Measurements from ENCODE around the gene RIC8B.

GRCh38 chr12:106897082-106897481 lies 122.6 kb downstream of the RIC8B start:
- TF ChIP-seq SP1 (IDR thresholded peaks at IDR 0.05) (no peak), ELF4 (IDR thresholded peaks at IDR 0.05) (no peak), SUZ12 (IDR thresholded peaks at IDR 0.05) (no peak), LEF1 (IDR thresholded peaks at IDR 0.05; ENCODE audit: borderline replicate concordance) (no peak), BHLHE40 (IDR thresholded peaks at IDR 0.05; ENCODE audit: borderline replicate concordance) (no peak), TARDBP (IDR thresholded peaks at IDR 0.05) (no peak), FOXK2 (IDR thresholded peaks at IDR 0.05) (no peak)
- TF ChIP-seq, protein P1, sequence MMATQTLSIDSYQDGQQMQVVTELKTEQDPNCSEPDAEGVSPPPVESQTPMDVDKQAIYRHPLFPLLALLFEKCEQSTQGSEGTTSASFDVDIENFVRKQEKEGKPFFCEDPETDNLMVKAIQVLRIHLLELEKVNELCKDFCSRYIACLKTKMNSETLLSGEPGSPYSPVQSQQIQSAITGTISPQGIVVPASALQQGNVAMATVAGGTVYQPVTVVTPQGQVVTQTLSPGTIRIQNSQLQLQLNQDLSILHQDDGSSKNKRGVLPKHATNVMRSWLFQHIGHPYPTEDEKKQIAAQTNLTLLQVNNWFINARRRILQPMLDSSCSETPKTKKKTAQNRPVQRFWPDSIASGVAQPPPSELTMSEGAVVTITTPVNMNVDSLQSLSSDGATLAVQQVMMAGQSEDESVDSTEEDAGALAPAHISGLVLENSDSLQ (IDR thresholded peaks at IDR 0.05): no peak

Data from HEK293T (cell line).